GM21825 (cell line): ENCODE results near the gene RPP25L.

Source experiments
- ATAC-seq: cut with Tn5 transposase; IDR thresholded peaks from one replicate; pipeline ENCODE4 v1.9.1; 2021; ENCODE audit warnings: mild to moderate bottlenecking, moderate library complexity; ENCODE audit not compliant: unreplicated experiment

The RPP25L gene

GRCh38 chr9:34570376-34570775 lies 41.5 kb downstream of the RPP25L start:
- no peak for ATAC-seq

- ATAC-seq: no peak
These were observed 43.1 kb downstream of the RPP25L start for GRCh38 chr9:34568774-34569173.

GRCh38 chr9:34568133-34568532 lies 43.8 kb downstream of the RPP25L start:
- ATAC-seq: no peak

- no peak for ATAC-seq
These were observed 44.9 kb downstream of the RPP25L start for GRCh38 chr9:34566972-34567371.

GRCh38 chr9:34566322-34566721 lies 45.6 kb downstream of the RPP25L start:
- no peak for ATAC-seq

- ATAC-seq: no peak
These were observed 46.0 kb downstream of the RPP25L start for GRCh38 chr9:34565856-34566255.

GRCh38 chr9:34564617-34565016 lies 47.3 kb downstream of the RPP25L start:
- ATAC-seq: no peak

- no peak for ATAC-seq
These were observed 48.6 kb downstream of the RPP25L start for GRCh38 chr9:34563262-34563661.

GRCh38 chr9:34562135-34562745 lies 49.7 kb downstream of the RPP25L start:
- no peak for ATAC-seq

- ATAC-seq: no peak
These were observed 51.2 kb downstream of the RPP25L start for GRCh38 chr9:34560599-34561214.
